ENCODE results near the gene HAPLN2.
A peak's percentile ranks its signal among the peaks of the same experiment; 100 is the strongest.
"Not testable (repeated sequence)": the region's sequence is repeated elsewhere in the genome, so short reads cannot be mapped to it uniquely, and the experiment has no call there.

HAPLN2 gene

GRCh38 chr1:156618853-156619581, at the start of gene HAPLN2:
TSS of gene HAPLN2 (plus strand) at chr1:156619415. CDS start at chr1:156623491, 4,076 bp downstream.
- DNase-seq (ENCODE audit: low read depth in 2 of 2), result no peak

GRCh38 chr1:156571261-156571852, 47.9 kb upstream of the HAPLN2 start:
- DNase-seq (ENCODE audit: low read depth in 2 of 2), result peak; percentile 78 to 80

- peak; percentile 56 to 60 for DNase-seq (ENCODE audit: low read depth in 2 of 2)
These were observed 47.1 kb upstream of the HAPLN2 start, which contains the start of gene IQGAP3 for GRCh38 chr1:156571919-156572662. TSS of gene IQGAP3 (minus strand) at chr1:156572565. CDS start at chr1:156572529, 36 bp downstream.

DNA sequence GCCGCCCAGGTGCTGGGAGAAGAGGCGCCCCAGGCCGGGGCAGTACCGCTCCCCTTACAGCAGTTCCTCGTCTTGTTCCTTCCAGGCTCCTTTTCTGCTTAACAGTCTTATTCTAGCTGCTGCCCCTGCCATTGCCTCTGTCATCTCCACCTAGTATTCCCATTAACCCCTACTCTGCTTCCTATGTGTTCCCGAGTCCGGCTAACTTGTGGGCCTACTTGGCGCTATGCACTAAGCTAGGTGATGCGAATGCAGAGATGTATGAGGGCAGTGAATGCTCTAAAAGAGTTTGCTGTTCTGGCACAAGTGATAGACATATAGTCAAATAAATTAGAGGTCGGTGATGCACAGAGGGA, 46.6 kb upstream of the HAPLN2 start:
- no peak for DNase-seq (ENCODE audit: low read depth in 2 of 2)

DNA sequence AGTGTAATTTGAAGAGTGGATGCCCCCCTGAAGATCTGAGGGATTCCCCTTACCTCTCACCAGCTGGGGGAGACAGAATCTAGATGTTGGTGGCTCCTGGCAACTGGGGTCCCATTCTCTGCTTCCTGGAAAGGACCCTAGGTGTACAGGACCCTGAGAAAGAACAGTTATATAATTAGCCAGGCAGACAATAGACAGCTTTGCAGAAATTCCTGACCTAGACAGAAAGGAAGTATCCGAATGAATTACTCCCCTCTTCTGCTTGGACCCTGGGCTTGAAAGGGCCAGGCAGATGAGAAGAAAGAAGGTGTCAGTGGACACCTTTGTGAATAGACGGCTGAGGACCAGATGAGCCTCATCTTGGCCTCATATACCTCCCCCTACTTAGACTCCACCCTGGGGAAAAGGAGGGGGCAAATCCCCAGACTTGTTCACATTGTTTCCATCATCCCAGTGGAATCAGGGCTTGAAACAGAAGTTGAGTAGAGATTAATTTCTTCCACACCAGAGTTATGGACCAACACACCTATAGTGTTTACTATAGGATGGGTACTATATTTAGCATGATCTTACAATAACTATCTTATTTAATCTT, 45.1 kb upstream of the HAPLN2 start:
- no peak for DNase-seq (ENCODE audit: low read depth in 2 of 2)

DNA sequence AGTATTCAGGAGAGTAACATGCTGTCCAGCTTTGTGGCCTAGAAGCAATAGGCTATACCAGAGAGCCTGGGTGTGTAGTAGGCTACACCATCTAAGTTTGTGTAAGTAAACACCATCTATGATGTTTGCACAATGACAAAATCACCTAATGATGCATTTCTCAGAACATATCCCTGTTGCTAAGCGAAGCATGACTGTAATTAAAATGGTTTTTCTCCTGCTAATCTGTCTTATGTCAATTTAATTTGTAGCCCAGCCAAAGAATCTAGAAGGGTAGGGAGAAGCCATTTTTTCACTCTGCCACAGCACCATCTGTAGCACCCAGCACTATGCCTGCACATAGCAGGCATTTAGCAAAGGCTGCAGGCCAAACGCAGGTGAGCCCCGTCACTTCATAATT, 41.7 kb upstream of the HAPLN2 start:
- no peak for DNase-seq (ENCODE audit: low read depth in 2 of 2)

DNA sequence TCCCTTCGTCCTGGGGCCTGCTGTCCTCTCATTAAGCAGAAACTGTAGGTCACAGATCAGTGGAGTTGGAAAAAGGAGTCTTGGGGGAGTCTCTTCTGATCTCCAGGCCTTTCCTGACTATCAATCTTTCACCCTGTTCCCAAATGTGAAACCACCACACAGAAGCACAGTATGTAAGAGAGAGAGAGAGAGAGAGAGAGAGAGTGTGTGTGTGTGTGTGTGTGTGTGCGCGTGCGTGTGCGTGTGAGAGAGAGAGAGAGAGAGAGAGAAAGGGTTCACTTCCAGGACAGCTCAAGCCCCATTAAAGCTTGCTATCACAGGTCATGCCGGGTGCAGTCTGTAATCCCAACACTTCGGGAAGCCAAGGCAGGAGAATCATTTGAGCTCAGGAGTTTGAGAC, 41.2 kb upstream of the HAPLN2 start:
- DNase-seq (ENCODE audit: low read depth in 2 of 2), result no peak

GRCh38 chr1:156579472-156579871, 39.7 kb upstream of the HAPLN2 start, which contains the start of gene TTC24:
TSS of gene TTC24 (plus strand) at chr1:156579723. CDS start at chr1:156581365, 1,642 bp downstream.
- DNase-seq (ENCODE audit: low read depth in 2 of 2), result no peak

GRCh38 chr1:156581661-156582387, 37.4 kb upstream of the HAPLN2 start:
- no peak for DNase-seq (ENCODE audit: low read depth in 2 of 2)

GRCh38 chr1:156582388-156583017, 36.7 kb upstream of the HAPLN2 start:
- no peak for DNase-seq (ENCODE audit: low read depth in 2 of 2)

GRCh38 chr1:156583821-156584622, 35.2 kb upstream of the HAPLN2 start:
- peak; percentile 44 to 53 for DNase-seq (ENCODE audit: low read depth in 2 of 2)

DNA sequence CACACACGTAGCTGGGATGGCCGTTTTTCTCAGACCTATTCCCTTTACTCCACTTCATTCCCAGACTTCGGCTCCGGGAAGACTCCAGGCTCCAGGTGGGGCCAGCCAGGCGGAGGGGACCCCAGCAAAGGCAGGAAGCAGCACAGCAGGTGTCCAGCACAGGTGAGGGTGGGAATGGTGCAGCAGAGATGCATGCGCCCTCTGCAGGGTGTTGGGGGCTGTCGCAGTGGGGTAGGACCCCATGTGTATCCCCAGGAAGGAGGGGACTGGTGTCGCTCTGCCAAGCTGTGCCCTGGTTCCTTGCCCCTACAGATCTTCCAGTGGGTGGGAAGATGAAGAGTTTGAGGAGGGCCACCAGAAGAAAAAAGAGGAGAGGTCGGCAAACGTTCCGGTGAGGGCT, 34.4 kb upstream of the HAPLN2 start:
- no peak for DNase-seq (ENCODE audit: low read depth in 2 of 2)

DNA sequence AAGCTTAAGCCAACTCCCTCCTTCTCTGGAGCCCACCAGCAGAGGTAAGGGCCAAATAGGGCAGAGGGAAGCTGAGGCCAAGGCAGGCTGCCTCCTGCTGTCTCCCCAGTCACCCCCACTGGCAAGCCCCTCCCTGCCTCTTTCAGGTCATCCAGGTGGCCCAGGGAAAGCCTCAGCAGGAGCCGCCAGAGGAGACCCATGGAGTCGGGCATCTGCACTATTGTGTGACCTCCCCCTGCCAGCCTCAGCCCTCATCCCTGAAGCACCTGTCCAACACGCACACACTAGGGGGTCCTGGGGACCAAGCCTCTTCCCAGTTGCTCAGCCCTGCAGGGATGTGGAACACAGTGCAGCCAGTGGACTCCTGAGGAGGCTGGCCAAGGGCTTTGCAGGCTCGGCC, 32.9 kb upstream of the HAPLN2 start:
- no peak for DNase-seq (ENCODE audit: low read depth in 2 of 2)

- DNase-seq (ENCODE audit: low read depth in 2 of 2), result no peak
These were observed 32.2 kb upstream of the HAPLN2 start for GRCh38 chr1:156586892-156587477.

DNA sequence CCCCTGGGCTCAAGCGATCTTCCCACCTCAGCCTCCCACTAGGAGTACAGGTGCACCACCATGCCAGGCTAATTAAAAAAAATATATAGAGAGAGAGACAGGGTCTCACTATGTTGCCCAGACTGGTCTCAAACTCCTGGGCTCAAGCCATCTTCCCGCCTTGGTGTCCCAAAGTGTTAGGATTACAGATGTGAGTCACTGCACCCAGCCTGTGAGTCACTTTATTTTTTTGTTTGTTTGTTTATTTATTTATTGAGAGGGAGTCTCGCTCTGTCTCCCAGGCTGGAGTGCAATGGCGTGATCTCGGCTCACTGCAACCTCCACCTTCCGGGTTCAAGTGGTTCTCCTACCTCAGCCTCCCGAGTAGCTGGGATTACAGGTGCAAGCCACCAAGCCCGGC, 31.3 kb upstream of the HAPLN2 start:
- DNase-seq (ENCODE audit: low read depth in 2 of 2), result not testable (repeated sequence)

DNA sequence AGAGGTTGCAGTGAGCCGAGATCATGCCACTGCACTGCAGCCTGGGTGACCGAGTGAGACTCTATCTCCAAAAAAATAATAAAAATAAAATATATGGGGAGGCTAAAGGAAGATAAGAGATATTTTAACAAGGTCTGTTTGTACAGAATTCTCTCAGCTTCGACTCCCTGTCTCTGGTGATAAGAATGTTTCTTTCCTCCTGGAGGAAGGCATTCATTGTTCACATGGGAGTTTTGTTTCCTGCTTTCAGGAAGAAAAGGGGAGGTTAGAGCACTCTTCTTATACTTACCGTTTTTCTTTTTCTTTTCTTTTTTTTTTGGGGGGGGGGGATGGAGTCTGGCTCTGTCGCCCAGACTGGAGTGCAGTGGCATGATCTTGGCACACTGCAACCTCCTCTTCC, 29.7 kb upstream of the HAPLN2 start:
- DNase-seq (ENCODE audit: low read depth in 2 of 2), result no peak

GRCh38 chr1:156590326-156591180, 28.7 kb upstream of the HAPLN2 start:
- no peak for DNase-seq (ENCODE audit: low read depth in 2 of 2)

DNA sequence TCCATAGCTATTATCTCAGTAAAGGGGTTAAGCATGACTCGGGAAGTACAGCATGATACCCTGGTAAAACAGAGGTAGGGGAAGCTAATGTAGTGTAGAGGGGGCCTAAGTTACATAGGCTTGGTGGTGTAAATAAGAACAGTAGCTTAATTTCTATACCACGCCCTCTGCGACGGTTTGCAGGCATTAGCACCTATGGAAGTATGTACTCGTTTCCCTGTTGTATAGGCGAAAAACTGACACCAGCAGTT, 28.1 kb upstream of the HAPLN2 start:
- DNase-seq (ENCODE audit: low read depth in 2 of 2), result no peak

- no peak for DNase-seq (ENCODE audit: low read depth in 2 of 2)
These were observed 27.6 kb upstream of the HAPLN2 start, which contains the start of gene NAXE for GRCh38 chr1:156591432-156592157. TSS of gene NAXE (plus strand) at chr1:156591776. CDS start at chr1:156591805, 29 bp downstream.
